NCI-H345 (cell line): Measurements from ENCODE around the gene COX6A2.

Experiments
- DNase-seq: peaks from one replicate; lab custom pipeline; 2025; lab: John Stamatoyannopoulos, UW

Gene COX6A2

DNA sequence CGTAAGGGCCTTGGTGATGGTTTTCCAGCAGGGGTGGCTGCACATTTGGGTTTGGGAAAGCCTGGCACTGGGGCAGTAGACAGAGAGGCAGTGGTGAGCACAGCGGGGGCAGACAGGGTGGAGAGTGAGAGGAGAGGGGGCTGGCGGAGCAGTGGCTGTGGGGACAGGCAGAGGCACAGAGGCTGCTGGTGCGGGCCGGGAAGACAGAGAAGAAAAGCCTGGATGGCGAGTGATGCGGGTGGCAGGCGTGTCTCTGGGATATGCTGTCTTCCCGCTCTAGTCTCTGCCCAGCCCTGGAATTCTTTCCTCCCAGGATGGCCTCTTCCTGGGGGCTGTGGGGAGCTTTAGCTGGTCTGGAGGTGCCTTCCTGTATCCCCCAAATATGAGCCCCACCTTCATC, 18.1 kb downstream of the COX6A2 start:
- DNase-seq, result no peak

DNA sequence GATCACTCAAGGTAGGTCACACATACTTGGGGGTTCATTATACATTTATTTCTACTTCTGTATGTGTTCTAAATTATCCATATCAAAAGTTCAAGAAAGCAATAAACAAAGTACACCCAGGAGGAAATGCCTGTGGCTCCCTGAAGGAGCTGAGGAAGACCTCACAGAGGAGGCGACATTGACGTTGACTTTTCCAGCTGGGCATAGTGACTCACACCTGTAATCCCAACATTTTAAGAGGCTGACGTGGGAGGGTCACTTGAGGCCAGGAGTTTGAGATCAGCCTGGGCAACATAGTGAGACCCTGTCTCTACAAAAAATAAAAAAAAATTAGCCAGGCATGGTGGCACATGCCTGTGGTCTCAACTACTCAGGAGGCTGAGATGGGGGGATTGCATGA, 18.7 kb downstream of the COX6A2 start:
- no peak for DNase-seq

- no peak for DNase-seq
Observed at GRCh38 chr16:31407406-31407805, 20.8 kb downstream of the COX6A2 start.

DNA sequence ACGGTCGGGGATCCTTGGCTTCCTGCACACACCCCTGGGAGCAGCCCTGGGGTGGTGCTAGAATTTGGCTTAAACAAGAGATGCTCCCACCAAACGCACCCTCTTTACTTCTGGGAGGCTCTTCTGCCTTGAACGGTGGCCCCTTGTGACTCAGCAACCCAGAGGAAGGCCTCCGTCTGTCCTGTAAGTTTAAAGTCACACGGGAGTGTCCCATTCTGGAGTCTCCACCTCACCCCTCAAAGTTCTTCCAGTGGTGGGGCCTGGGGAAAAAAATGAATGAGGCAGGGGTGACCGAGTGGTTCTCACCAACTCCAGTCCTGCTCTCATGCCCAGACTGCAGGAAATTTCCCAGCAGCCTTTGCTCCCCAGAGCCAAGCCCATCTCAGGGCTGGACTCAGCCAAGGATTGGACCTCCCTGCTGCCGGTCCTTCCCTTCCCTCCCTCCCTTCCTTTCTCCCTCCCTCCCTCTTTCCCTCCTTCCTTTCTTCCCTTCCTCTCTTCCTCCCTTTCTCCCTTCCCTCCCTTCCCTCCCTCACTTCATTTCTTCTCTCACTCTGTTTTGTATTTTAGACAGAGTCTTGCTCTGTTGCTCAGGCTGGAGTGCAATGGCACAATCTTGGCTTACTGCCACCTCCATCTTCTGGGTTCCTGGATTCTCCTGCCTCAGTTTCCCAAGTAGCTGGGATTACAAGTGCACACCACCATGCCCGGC, 23.7 kb downstream of the COX6A2 start:
- DNase-seq, result no peak

GRCh38 chr16:31403590-31404352, 24.4 kb downstream of the COX6A2 start:
- no peak for DNase-seq

GRCh38 chr16:31402687-31403086, 25.5 kb downstream of the COX6A2 start:
- DNase-seq, result no peak

DNA sequence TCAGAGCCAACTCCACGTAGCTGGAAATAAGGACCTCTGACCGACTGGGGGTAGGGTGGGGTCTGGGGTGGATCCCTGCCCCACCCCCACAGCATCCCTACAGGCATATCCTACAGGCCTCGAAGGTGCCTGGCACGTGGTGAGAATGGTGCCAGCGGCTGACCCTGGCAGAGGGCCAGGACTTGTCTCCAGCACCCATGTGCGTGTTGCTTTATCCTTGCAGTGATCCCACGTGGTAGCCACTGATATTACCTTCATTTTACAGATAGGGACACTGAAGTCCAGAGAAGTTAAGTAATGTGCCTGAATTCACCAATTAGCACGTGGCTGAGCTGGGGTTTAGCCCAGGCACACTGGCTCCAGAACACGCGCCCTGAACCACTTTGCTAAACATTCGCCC, 26.7 kb downstream of the COX6A2 start:
- no peak for DNase-seq

DNA sequence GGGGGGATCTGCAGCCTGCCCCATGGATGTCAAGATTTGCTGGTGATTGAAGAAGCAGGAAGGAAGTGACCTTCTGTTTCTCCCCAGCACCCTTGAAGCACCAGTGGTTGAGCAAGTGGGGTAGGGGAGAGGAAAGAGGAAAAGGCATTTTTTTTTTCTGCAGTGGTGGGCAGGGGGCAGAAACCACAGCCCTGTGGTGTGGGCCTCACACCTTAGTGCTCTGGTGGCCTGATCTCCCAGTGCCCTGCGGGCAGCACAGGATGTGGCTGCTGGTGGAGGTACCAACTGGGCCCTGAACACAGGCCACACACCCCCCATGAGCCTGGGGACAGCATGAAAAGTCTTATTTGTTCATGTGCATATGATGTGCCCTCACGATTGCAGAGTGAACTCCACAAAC, 28.0 kb downstream of the COX6A2 start:
- no peak for DNase-seq

- no peak for DNase-seq
Observed at GRCh38 chr16:31397701-31398100, 30.5 kb downstream of the COX6A2 start.

GRCh38 chr16:31397096-31397660, 31.0 kb downstream of the COX6A2 start:
- no peak for DNase-seq

DNA sequence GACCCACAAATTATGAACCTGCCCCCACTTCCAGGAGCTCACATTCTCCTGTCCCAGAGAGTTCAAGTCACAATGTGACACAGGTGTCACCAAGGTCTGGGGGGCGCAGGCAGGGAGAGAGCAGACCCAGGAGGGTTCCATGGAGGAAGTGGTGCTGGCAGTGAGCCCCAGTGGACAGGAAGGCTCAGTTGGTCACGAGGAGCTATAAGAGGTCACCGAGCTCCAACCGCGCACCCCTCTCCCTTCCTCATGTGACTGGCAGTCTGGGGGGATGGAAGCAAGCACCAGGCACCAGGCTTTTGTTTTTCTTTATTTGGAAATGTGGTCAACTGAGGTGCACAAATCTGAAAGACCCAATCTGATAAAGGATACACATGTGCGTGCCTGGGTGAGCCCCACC, 32.5 kb downstream of the COX6A2 start:
- DNase-seq, result no peak

GRCh38 chr16:31393056-31393455, 35.1 kb downstream of the COX6A2 start, which contains the start of gene ITGAD:
Gene ITGAD, plus strand, starts transcription at chr16:31393335. Its CDS starts 26 bp downstream, at chr16:31393361.
- DNase-seq, result no peak

DNA sequence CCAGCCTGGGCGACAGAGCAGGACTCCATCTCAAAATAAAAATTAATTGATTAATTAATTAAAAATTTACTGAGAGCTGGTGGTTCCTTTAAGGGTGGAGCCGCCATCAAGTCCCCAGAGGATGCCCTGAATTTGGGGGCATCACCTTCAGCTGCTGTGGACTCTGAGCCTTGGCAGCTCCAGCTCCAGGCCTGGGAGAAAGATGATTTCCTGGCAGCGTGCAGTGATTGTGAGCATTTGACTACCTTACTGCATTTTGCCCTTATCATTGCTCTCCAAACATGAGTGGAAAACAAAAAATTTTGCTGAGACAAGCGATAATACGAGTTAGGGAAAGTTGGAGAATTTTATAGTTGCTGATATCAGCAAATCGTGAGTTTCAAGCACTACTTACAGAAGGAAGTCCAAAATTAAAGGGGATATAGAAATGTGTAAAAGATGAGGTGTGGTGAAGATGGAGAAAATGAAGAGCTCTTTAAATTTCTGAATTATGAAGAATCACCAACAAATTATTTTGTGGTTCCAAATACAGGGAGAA, 37.6 kb downstream of the COX6A2 start:
- DNase-seq, result no peak

- no peak for DNase-seq
Observed at GRCh38 chr16:31388535-31388934, 39.6 kb downstream of the COX6A2 start.

GRCh38 chr16:31386157-31386984, 41.8 kb downstream of the COX6A2 start:
- no peak for DNase-seq

- DNase-seq, result no peak
Observed at GRCh38 chr16:31385680-31386079, 42.5 kb downstream of the COX6A2 start.

- DNase-seq, result no peak
Observed at GRCh38 chr16:31382485-31383161, 45.5 kb downstream of the COX6A2 start.

DNA sequence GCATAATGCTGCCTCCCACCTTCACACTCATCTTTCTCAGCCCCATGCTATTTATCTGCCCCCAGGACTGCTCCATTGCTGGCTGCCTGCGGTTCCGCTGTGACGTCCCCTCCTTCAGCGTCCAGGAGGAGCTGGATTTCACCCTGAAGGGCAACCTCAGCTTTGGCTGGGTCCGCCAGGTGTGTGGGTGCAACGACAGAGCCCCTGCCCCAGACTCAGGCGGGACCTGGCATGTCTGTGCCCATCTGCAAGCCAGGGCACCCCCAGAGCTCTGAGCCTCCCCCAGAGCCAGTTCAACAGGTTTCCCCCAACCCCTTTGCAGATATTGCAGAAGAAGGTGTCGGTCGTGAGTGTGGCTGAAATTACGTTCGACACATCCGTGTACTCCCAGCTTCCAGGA, 48.0 kb downstream of the COX6A2 start:
- DNase-seq, result no peak
